GM10266 (cell line): Measurements from ENCODE around the gene KCNQ4.

Experiments
- DNase-seq: peaks from one replicate; pipeline ENCODE4 v3.0.0; 2012; ENCODE audit errors: extremely low spot score
- CTCF ChIP-seq: IDR thresholded peaks from 2 replicates; pipeline ENCODE4 v1.5.1; 2012; ENCODE audit warnings: mild to moderate bottlenecking, low read depth; ENCODE audit not compliant: control insufficient read depth, insufficient read depth; ENCODE audit errors: missing control alignments

The KCNQ4 gene

GRCh38 chr1:40853885-40854170 lies 70.2 kb downstream of the KCNQ4 start:
- TF ChIP-seq CTCF, result no peak
- no peak for DNase-seq

DNA sequence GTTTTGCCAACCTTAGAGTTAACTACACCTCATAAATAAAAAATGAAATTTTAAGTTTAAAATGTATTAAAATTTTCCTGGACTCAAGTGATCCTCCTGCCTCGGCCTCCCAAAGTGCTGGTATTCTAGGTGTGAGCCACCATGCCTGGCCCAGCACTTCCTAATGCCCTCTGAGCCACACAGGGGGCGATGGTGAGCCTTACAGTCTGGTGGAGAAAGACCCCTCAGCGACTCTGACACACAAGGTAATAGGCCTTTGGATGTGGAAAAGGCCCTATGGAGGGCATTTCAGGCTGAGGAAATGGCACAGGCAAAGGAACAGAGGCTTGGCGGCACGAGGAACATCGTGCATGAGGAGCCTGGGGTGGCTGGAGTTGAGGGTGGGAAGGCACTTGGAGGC lies 71.9 kb downstream of the KCNQ4 start:
- peak; percentile 26 for TF ChIP-seq CTCF
- no peak for DNase-seq

GRCh38 chr1:40856116-40856515 lies 72.5 kb downstream of the KCNQ4 start:
- TF ChIP-seq CTCF, result no peak
- no peak for DNase-seq

DNA sequence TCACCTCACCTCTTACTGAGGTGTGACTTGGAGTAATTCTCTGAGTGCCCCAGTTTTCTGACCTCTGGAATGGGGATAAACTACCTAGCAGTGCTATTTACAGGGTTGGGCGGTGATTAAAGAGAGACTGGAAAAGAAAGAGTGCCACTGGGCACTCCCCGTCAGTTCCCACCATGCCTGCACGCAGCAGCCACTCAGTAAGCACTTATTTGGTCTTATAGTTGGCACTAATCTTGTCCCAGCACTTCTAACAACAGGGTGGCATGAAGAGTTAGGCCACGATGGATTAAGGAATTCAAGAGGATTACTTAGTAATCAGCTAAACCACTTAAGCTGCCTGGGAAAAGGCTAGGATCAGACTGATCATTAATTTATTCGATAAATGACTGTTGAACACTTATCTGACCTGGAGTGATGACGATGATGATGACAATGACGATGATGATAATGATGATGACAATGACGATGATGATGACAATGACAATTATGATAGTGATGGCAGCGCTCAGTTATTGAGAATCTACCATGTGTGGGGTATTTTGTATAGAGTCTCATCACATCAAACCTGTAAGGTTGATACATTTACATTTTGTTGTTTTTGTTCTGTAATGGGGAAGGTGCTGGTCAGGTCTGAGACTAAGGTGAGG lies 73.2 kb downstream of the KCNQ4 start:
- no peak for TF ChIP-seq CTCF
- DNase-seq, result no peak

DNA sequence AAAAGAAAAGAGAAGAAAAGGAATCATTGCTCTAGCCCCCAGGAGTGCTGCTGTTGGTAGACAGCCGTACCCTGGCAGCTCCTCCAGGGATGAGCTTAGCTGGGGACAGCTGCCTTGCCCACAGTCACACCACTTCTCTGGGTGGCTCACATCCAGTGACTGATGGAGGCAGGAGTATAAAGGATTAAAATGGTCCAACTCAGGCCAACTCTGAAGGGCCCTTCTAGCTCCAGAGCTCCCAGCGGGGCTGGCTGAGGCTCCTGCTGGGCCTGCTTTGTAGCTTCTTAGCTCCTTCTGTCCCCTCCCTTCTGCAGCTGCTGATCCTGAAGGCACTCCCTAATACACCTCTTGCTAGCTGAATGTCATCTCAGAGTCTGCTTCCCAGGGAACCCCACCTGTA lies 74.2 kb downstream of the KCNQ4 start:
- no peak for DNase-seq

DNA sequence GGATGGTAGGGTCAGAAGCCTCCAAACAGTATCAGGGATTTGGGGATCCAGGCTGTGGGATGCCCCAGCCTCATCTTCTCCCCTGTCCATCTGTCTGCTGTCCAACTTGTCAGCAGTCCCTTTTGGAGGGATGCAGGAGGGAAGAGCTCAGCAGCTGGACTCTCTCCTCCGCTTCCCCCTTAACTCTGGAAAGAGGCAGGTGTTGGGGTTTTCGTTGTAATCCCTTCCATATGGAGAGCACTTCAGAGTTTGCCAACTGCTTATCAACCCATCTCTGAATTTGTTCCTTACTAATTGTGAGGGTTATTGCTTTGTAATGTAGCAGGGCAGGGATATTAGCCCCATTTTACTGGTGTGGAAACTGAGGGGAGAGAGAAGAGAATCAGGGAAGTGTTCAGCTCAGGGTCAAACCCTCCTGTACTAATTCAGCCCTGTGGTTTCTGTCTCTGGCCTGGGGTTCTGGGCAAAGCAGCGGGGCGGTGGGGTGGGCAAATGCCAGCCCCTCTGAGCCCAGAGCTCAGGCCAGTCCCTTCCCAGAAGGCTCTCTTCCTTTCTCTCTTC lies 75.3 kb downstream of the KCNQ4 start:
- no peak for TF ChIP-seq CTCF
- DNase-seq, result no peak

More for the DNA sequence above, 74.2 kb downstream of the KCNQ4 start:
- no peak for TF ChIP-seq CTCF

- DNase-seq, result no peak
Observed at GRCh38 chr1:40860706-40861223, 77.2 kb downstream of the KCNQ4 start.

More at GRCh38 chr1:40860706-40861223, 77.2 kb downstream of the KCNQ4 start:
- no peak for TF ChIP-seq CTCF
